Measurements from ENCODE around the gene NR3C2. TPM values are rescaled to one million over a fixed set of nuclear protein-coding genes. Genes with fewer than 3 reads are reported as not detected.

Gene NR3C2
- total and polyA plus RNA-seq, 4 donors = 2.8 to 43.9 (median 11.5) TPM

GRCh38 chr4:148205476-148205875, 236.7 kb downstream of the NR3C2 start:
- Histone ChIP-seq H3K27ac (ENCODE audit: low read depth in 1 of 2, low read length in 1 of 2) (no peak overlapping the region), H3K4me3 (no peak overlapping the region), H3K9me3 (ENCODE audit: control insufficient read depth in 4 of 4, insufficient read depth in 3 of 4, low read length in 3 of 4) (no peaks in the 10 kb centered on the region), H3K36me3 (ENCODE audit: control insufficient read depth in 4 of 4, insufficient read depth in 4 of 4, low read length in 4 of 4) (no peaks in the 10 kb centered on the region), H3K9ac (ENCODE audit: insufficient read depth in 1 of 2, low read length in 2 of 2) (no peak overlapping the region), H3K27me3 (ENCODE audit: control insufficient read depth in 3 of 3, insufficient read depth in 3 of 3, low read length in 2 of 3) (no peaks in the 10 kb centered on the region), H3K4me1 (ENCODE audit: control insufficient read depth in 5 of 5, insufficient read depth in 5 of 5, low read length in 5 of 5) (peaks cover 0 to 20% (median 0%) of the 10 kb centered on the region in 5 donors)
- 94 to 97% methylated on average over 3 of the region's 3 CpGs for WGBS, 2 donors
- ATAC-seq (ENCODE audit: insufficient read depth, low FRiP score) (no peak), DNase-seq (no peak)
- TF ChIP-seq, protein P1, sequence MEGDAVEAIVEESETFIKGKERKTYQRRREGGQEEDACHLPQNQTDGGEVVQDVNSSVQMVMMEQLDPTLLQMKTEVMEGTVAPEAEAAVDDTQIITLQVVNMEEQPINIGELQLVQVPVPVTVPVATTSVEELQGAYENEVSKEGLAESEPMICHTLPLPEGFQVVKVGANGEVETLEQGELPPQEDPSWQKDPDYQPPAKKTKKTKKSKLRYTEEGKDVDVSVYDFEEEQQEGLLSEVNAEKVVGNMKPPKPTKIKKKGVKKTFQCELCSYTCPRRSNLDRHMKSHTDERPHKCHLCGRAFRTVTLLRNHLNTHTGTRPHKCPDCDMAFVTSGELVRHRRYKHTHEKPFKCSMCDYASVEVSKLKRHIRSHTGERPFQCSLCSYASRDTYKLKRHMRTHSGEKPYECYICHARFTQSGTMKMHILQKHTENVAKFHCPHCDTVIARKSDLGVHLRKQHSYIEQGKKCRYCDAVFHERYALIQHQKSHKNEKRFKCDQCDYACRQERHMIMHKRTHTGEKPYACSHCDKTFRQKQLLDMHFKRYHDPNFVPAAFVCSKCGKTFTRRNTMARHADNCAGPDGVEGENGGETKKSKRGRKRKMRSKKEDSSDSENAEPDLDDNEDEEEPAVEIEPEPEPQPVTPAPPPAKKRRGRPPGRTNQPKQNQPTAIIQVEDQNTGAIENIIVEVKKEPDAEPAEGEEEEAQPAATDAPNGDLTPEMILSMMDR (IDR thresholded peaks at IDR 0.05; ENCODE audit: control extremely low read depth, extremely low read depth) = no peak

DNA sequence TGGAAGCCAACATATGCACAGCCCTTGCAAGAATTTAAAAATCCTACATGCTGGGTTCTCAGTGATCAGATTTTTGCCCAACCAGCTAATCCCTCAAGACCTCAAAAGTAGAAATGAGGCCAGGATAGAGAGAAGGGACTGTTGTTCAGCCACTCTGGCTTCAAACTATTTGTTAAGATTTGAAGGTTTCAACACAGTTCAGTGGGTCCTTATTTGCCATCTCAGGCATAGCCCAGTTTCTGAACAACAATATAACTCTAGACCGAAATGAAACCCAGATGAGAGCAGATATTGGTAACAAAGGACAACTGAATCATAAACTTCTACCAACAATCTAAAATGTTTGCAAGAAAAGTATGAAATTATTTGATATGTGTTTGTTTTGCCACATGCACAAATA, 237.3 kb downstream of the NR3C2 start:
- no peaks in the 10 kb centered on the region for H3K9me3 ChIP-seq (ENCODE audit: control insufficient read depth in 4 of 4, insufficient read depth in 3 of 4, low read length in 3 of 4)
- no peak for DNase-seq
- TF ChIP-seq, protein P1 (IDR thresholded peaks at IDR 0.05; ENCODE audit: control extremely low read depth, extremely low read depth) = no peak
- H3K4me3 ChIP-seq = no peak overlapping the region
- 87 to 94% methylated on average over 1 of the region's 1 CpG for WGBS, 2 donors
- H3K27ac ChIP-seq (ENCODE audit: low read depth in 1 of 2, low read length in 1 of 2) = no peak overlapping the region
- H3K36me3 ChIP-seq (ENCODE audit: control insufficient read depth in 4 of 4, insufficient read depth in 4 of 4, low read length in 4 of 4) = no peaks in the 10 kb centered on the region
- peaks cover 0 to 20% (median 0%) of the 10 kb centered on the region in 5 donors for H3K4me1 ChIP-seq (ENCODE audit: control insufficient read depth in 5 of 5, insufficient read depth in 5 of 5, low read length in 5 of 5)
- H3K27me3 ChIP-seq (ENCODE audit: control insufficient read depth in 3 of 3, insufficient read depth in 3 of 3, low read length in 2 of 3) = no peaks in the 10 kb centered on the region
- no peak overlapping the region for H3K9ac ChIP-seq (ENCODE audit: insufficient read depth in 1 of 2, low read length in 2 of 2)
- no peak for ATAC-seq (ENCODE audit: insufficient read depth, low FRiP score)

- no peaks in the 10 kb centered on the region for H3K27me3 ChIP-seq (ENCODE audit: control insufficient read depth in 3 of 3, insufficient read depth in 3 of 3, low read length in 2 of 3)
- no peak for ATAC-seq (ENCODE audit: insufficient read depth, low FRiP score)
- no peak overlapping the region for H3K4me3 ChIP-seq
- no peaks in the 10 kb centered on the region for H3K36me3 ChIP-seq (ENCODE audit: control insufficient read depth in 4 of 4, insufficient read depth in 4 of 4, low read length in 4 of 4)
- 77 to 80% methylated on average over 3 of the region's 3 CpGs for WGBS, 2 donors
- H3K4me1 ChIP-seq (ENCODE audit: control insufficient read depth in 5 of 5, insufficient read depth in 5 of 5, low read length in 5 of 5) = peaks cover 0 to 20% (median 0%) of the 10 kb centered on the region in 5 donors
- H3K9me3 ChIP-seq (ENCODE audit: control insufficient read depth in 4 of 4, insufficient read depth in 3 of 4, low read length in 3 of 4) = no peaks in the 10 kb centered on the region
- no peak overlapping the region for H3K27ac ChIP-seq (ENCODE audit: low read depth in 1 of 2, low read length in 1 of 2)
- TF ChIP-seq, protein P1 (IDR thresholded peaks at IDR 0.05; ENCODE audit: control extremely low read depth, extremely low read depth) = no peak
- DNase-seq = no peak
- H3K9ac ChIP-seq (ENCODE audit: insufficient read depth in 1 of 2, low read length in 2 of 2) = no peak overlapping the region
Observed at GRCh38 chr4:148204171-148204570, 238.0 kb downstream of the NR3C2 start.

Data from lung (tissue), 12 donors.